Measurements from ENCODE around the gene ATOH7.
"Not testable (repeated sequence)": the region's sequence is repeated elsewhere in the genome, so short reads cannot be mapped to it uniquely, and the experiment has no call there.

The ATOH7 gene

DNA sequence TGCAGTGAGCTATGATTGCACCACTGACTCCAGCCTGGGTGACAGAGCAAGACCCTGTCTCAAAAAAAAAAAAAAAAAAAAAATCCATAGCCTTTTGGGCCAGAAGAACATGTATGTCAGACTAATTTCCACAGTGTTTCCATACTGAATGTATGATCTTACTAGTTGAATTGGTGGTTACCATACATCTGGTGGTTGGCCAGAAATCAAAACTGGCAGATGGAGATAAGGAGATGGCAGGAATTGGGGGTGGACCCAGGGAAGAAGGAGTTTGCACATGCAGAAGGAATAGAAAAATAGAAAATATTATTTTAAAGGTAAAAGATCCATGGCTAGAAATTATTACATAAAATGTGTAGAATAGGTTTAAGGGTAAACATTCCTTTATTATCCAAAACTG, 3.7 kb upstream of the ATOH7 start:
- no peak for DNase-seq (ENCODE audit: low spot score)

GRCh38 chr10:68235111-68235510, 3.2 kb upstream of the ATOH7 start:
- DNase-seq (ENCODE audit: low spot score): no peak

GRCh38 chr10:68233046-68233445, 1.1 kb upstream of the ATOH7 start:
- DNase-seq (ENCODE audit: low spot score): no peak

DNA sequence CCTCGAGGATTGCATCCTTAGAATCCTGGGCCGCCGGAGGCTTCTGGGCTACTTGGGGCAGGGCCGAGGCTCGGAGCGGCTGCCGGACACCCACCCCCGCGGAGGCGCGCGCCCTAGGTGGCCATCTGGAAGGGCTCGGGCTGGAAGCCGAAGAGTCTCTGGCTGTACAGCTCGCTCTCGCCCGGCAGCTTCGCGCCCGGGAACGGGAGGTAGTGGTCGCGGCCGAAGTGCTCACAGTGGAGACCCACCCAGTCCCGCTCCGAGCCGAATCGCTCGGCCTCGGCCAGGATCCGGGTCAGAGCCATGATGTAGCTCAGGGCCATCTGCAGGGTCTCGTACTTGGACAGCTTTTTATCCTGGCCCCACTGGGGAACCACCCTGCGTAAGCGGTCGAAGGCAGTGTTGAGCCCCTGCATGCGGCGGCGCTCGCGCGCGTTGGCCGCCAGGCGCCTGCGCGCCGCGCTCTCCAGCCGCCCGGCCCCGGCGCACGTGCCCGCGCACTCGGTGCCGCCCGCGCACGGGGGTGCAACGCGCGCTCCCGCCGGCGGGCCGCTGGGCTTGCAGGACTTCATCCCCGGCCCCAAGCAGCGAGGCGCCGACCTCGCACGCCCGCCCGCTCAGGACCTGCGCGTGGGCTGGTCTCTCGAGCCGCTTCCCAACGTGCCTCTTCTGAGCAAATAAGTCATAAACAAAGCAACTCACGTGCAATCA, 652 bp downstream of the ATOH7 start:
- peak; percentile 85 for DNase-seq (ENCODE audit: low spot score)

GRCh38 chr10:68230268-68230667, 1.6 kb downstream of the ATOH7 start:
- no peak for DNase-seq (ENCODE audit: low spot score)

DNA sequence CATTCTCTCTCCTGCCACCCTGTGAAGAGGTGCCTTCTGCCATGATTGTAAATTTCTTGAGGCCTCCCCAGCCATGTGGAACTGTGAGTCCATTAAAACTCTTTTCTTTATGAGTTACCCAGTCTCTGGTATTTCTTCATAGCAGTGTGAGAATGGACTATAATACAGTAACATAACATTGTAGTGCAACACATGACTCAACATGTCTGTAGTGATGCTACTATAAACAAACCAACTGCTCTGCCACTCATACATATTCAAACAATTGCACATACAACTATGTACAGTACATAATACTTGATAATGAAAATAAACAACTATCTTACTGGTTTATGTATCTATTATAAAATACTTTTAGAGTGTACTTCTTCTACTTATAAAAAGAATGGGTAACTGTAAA, 7.1 kb downstream of the ATOH7 start:
- DNase-seq (ENCODE audit: low spot score): no peak

GRCh38 chr10:68223535-68224165, 8.3 kb downstream of the ATOH7 start:
- DNase-seq (ENCODE audit: low spot score): peak; percentile 33

GRCh38 chr10:68222391-68222790, 9.5 kb downstream of the ATOH7 start:
- DNase-seq (ENCODE audit: low spot score): no peak

DNA sequence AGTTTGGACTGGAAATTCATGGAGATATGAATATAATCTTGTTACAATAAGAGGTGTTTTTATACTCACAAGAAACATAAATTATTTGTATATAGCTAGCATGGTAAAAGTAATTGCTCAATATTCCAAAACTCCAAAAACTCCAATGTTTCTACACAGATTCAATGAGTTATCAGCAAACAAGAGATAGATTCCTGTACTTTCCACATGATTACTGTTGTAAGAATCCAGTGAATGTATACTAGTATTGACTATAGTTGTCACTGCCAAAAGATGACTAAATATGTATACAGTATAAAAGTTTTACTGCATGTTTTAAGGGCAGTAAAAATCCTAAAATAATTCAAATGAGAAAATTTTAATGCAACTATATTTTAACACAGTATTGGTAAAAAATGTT, 10.7 kb downstream of the ATOH7 start:
- no peak for DNase-seq (ENCODE audit: low spot score)

DNA sequence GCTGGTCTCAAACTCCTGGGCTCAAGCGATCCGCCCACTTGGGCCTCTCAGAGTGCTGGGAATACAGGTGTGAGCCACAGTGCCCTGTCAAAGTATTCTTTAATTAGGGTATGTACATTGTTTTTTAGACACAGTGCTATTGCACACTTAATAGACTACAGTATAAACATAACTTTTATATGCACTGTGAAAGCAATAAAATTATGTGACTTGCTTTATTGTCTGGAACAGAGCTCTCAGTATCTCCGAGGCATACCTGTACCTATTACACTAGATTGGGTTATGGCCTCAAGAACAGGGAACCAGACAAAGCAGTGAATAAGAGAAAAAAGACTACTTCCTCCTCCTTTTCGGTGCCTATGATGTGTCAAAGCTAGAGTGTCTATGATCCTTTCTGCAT, 13.1 kb downstream of the ATOH7 start:
- no peak for DNase-seq (ENCODE audit: low spot score)

DNA sequence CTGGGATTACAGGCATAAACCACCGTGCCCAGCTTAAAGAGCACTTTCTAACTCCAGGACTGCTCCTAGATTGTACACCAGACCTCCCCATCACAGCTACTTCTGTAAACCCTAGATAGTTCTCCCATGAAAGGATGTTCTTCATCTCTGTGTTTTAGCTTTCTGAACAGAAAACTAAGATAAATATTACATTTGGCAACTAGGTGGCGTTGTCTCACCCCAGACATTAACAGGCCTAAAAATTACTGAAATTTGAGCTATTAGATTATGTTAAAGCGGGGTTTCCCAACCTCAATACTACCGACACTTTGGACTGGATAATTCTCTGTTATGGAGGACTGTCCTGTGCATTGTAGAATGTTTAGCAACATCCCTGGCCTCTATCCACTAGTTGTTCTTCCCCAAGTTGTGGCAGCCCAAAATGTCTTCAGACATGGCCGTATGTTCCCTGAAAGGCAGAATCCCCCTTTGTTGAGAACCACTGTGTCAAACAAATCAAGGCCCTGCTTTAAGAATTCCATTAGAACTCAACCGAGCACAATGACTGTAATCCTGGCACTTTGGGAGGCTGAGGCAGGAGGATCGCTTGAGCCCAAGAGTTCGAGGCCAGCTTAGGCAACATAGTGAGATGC, 19.1 kb downstream of the ATOH7 start:
- DNase-seq (ENCODE audit: low spot score): peak; percentile 52

DNA sequence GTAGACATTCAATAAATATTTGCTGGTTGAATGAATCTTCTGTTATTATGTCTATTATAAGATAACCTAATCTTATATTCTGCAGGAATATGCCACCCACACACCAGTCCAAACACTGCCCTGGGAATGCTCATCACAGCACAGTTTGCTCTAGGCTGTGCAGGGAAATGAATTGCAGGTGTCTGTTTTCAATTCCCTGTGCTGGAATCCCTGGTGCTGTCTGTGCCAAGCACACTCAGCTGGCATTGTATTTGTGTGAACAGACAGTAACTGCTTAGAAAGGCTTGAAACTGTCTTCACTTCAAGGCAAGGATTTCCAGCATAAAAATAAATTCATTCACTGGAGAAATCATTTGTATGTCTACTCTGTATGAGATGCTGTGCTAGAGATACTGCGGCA, 20.2 kb downstream of the ATOH7 start:
- no peak for DNase-seq (ENCODE audit: low spot score)

GRCh38 chr10:68208424-68209042, 23.4 kb downstream of the ATOH7 start:
- DNase-seq (ENCODE audit: low spot score): peak; percentile 84

GRCh38 chr10:68202960-68203353, 29.0 kb downstream of the ATOH7 start:
- peak; percentile 85 for DNase-seq (ENCODE audit: low spot score)

DNA sequence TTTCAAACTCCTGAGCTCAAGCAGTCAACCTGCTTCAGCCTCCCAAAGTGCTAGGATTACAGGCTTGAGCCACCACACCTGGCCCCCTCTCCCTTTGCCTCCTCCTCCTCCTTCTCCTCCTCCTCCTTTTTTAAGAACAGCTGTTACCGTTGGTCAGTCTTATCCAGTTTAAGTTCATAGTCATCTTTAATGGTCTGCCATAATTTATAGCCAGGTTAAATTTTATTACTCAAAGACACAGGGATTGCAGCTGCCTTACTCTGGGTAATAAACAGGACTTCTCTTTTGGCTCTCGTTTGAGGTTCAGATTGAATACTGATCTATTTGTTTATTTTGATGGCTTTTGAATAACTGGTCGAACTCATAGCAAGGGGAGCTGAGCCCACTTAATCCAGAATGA, 35.2 kb downstream of the ATOH7 start:
- no peak for DNase-seq (ENCODE audit: low spot score)

DNA sequence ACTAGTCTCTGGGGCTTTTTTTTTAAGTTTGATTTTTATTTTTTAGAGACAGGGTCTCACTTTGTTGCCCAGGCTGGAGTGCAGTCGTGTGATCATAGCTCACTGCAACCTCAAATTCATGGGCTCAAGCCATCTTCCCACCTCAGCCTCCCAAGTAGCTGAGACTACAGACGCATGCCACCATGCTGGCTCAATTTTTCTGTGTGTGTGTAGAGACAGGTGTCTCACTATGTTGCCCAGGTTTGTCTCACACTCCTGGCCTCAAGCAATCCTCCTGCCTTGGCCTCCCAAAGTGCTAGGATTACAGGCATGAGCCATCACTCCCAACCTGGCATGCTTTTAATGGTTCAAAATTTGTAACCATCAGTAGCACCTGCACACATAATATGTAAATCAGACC, 36.1 kb downstream of the ATOH7 start:
- DNase-seq (ENCODE audit: low spot score): not testable (repeated sequence)

DNA sequence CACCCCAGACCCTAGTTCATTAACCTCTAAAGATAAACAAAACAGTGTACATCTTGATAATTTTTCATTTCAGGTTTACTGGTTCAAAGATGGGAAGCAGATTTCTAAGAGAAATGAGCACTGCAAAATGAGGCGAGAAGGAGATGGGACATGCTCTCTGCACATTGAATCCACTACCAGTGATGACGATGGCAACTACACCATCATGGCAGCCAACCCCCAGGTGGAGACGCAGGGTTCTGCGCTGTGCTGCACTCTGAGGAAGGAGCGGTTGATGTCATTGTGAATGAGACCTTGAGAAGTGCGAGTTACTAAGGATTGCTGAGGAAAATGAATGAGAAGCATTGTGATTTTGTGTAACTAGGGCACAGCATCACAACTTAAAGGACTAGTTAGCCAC, 37.6 kb downstream of the ATOH7 start:
- no peak for DNase-seq (ENCODE audit: low spot score)

GRCh38 chr10:68192113-68192512, 39.8 kb downstream of the ATOH7 start:
- peak; percentile 14 for DNase-seq (ENCODE audit: low spot score)

DNA sequence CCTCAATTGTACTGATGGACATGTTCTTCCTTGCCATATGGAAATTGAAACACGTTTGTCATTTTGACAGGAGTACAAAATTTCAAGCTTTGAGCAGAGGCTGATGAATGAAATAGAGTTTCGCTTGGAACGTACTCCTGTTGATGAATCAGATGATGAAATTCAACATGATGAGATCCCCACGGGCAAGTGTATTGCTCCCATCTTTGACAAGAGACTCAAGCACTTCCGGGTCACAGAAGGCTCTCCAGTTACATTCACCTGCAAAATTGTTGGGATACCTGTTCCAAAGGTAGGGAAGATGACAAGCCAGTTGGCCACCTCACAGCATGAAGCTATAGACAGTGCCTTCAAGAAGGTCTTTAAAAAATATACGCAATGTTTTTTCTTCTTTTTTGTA, 43.1 kb downstream of the ATOH7 start:
- no peak for DNase-seq (ENCODE audit: low spot score)

DNA sequence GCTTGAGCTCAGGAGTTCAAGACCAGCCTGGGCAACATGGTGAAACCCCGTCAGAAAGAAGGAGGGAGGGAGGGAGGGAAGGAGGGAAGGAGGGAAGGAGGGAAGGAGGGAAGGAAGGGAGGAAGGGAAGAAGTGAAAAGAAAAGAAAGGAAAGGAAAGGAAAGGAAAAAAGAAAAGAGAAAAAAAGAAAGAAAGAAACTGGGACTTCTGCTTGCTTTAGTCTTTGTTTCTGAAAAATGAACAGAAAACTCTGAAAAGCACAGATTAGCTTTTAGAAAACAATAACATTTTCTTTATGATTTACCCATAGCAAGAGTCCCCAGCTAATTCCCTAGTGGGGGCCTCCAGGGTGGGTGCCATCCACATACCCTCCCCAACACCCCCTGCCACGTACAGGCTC, 46.8 kb downstream of the ATOH7 start:
- no peak for DNase-seq (ENCODE audit: low spot score)

GRCh38 chr10:68184546-68184945, 47.4 kb downstream of the ATOH7 start:
- DNase-seq (ENCODE audit: low spot score): no peak
